Neural crest cell (in vitro differentiated cells): Measurements from ENCODE around the gene ATP1A1. TPM values are rescaled to one million over a fixed set of nuclear protein-coding genes. Genes with fewer than 3 reads are reported as not detected.

Experiments
- DNase-seq: peaks from one replicate; pipeline ENCODE4 v3.0.0; 2021; ENCODE audit warnings: low read depth, mixed read lengths, low spot score
- H3K27ac Mint-ChIP-seq: one replicate; pipeline ENCODE4 v1.8.0; 2021; ENCODE audit warnings: mild to moderate bottlenecking, mixed read lengths; ENCODE audit not compliant: unreplicated experiment
- H3K27me3 Mint-ChIP-seq: 2 replicates; pipeline ENCODE4 v1.8.0; 2021; ENCODE audit warnings: low read depth, mild to moderate bottlenecking, mixed read lengths
- H3K36me3 Mint-ChIP-seq: 2 replicates; pipeline ENCODE4 v1.8.0; 2021; ENCODE audit warnings: low read depth, mild to moderate bottlenecking, mixed read lengths
- H3K4me1 Mint-ChIP-seq: 2 replicates; pipeline ENCODE4 v1.8.0; 2021; ENCODE audit warnings: mixed read lengths
- H3K4me3 Mint-ChIP-seq: one replicate; pipeline ENCODE4 v1.8.0; 2021; ENCODE audit warnings: mild to moderate bottlenecking, mixed read lengths
- H3K9me3 Mint-ChIP-seq: 2 replicates; pipeline ENCODE4 v1.8.0; 2021; ENCODE audit warnings: mixed read lengths
- total RNA-seq: library from RNA; stranded (reverse); gene quantifications from 2 replicates; pipeline ENCODE4 v1.2.1, GENCODE V29; 2021
- TF ChIP-seq, protein P1 (sequence below): fragments of 200-600 bp; sonication (generic); conservative IDR thresholded peaks from 2 replicates; pipeline ENCODE4 v1.5.0; 2021; ENCODE audit warnings: antibody characterized with exemption, mild to moderate bottlenecking

ATP1A1 gene
- total RNA-seq, 1 donor from 2014 or later = 176 TPM

DNA sequence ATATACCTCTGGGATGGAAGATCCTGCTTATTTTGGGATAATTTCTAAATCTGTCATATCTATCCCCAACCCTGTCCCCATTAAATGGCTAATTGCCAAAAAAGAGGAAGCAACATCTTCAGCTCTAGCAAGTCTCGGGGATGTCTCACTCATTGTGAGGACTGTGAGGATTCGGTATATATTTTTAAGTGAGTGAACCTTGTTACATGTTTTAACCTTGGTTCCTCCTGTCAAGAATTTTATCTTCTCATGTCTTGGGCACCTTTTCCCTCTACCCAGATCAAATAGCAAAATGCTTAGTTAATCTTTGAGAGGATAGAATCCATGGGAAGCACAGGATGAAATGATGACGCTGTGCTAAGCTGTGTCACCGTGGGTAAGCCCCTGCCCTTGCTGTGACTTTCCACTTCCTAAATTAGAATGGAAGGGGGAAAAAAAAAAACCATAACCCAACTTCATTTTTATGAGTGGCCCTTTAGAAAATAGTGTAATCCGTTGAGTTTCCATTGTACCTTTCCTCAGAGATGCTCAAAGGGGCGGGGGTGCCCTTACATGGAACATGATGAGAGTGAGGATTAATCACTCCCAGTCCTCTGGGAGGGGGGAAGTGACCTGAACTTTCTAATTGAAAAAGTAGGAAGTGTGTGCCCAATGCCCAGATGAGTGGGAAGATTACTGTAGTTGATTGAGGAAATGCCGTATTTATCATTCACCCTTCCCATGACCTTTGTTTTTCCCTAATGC, 7.6 kb downstream of the ATP1A1 start:
- Mint-ChIP-seq H3K27ac (no peak overlapping the region), H3K4me1 (peaks cover 52% of the 10 kb centered on the region), H3K27me3 (no peaks in the 10 kb centered on the region), H3K4me3 (no peak overlapping the region), H3K36me3 (no peaks in the 10 kb centered on the region), H3K9me3 (no peaks in the 10 kb centered on the region)
- no peak for DNase-seq
- TF ChIP-seq, protein P1, sequence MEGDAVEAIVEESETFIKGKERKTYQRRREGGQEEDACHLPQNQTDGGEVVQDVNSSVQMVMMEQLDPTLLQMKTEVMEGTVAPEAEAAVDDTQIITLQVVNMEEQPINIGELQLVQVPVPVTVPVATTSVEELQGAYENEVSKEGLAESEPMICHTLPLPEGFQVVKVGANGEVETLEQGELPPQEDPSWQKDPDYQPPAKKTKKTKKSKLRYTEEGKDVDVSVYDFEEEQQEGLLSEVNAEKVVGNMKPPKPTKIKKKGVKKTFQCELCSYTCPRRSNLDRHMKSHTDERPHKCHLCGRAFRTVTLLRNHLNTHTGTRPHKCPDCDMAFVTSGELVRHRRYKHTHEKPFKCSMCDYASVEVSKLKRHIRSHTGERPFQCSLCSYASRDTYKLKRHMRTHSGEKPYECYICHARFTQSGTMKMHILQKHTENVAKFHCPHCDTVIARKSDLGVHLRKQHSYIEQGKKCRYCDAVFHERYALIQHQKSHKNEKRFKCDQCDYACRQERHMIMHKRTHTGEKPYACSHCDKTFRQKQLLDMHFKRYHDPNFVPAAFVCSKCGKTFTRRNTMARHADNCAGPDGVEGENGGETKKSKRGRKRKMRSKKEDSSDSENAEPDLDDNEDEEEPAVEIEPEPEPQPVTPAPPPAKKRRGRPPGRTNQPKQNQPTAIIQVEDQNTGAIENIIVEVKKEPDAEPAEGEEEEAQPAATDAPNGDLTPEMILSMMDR = no peak

- no peaks in the 10 kb centered on the region for H3K9me3 Mint-ChIP-seq
- no peaks in the 10 kb centered on the region for H3K27me3 Mint-ChIP-seq
- H3K36me3 Mint-ChIP-seq = peaks cover 4% of the 10 kb centered on the region
- TF ChIP-seq, protein P1 = no peak
- H3K27ac Mint-ChIP-seq = no peak overlapping the region
- H3K4me1 Mint-ChIP-seq = peaks cover 37% of the 10 kb centered on the region
- DNase-seq = no peak
- no peak overlapping the region for H3K4me3 Mint-ChIP-seq
Measured at GRCh38 chr1:116382321-116382720, 9.3 kb downstream of the ATP1A1 start.

- Mint-ChIP-seq H3K4me1 (peaks cover 30% of the 10 kb centered on the region), H3K4me3 (no peak overlapping the region), H3K27me3 (no peaks in the 10 kb centered on the region), H3K27ac (no peak overlapping the region), H3K9me3 (no peaks in the 10 kb centered on the region), H3K36me3 (peaks cover 8% of the 10 kb centered on the region)
- TF ChIP-seq, protein P1 = no peak
- no peak for DNase-seq
Measured at GRCh38 chr1:116382857-116383483, 9.9 kb downstream of the ATP1A1 start.

DNA sequence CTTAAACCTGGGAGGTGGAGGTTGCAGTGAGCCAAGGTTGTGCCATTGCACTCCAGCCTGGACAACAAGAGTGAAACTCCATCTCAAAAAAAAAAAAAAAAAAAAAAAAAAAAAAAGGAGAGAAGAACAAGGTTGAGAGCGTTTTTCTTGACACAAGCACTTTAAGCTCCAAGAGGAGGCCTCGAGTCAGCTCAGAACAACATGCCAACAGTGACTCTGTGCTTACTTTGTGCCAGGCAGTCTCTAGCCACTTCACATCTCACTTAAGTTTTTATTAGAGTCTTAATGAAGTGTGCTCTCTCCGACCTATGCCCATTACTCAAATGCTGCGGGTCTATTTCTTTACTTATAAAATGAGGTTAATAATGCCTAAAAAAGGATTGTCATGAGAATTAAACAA, 13.0 kb downstream of the ATP1A1 start:
- TF ChIP-seq, protein P1 = no peak
- H3K4me1 Mint-ChIP-seq = peaks cover 15% of the 10 kb centered on the region
- no peaks in the 10 kb centered on the region for H3K9me3 Mint-ChIP-seq
- peaks cover 27% of the 10 kb centered on the region for H3K36me3 Mint-ChIP-seq
- DNase-seq = no peak
- no peak overlapping the region for H3K4me3 Mint-ChIP-seq
- H3K27ac Mint-ChIP-seq = no peak overlapping the region
- H3K27me3 Mint-ChIP-seq = no peaks in the 10 kb centered on the region

- no peak for DNase-seq
- TF ChIP-seq, protein P1 = no peak
- H3K36me3 Mint-ChIP-seq = peaks cover 38% of the 10 kb centered on the region
- H3K27me3 Mint-ChIP-seq = no peaks in the 10 kb centered on the region
- H3K27ac Mint-ChIP-seq = no peak overlapping the region
- H3K9me3 Mint-ChIP-seq = no peaks in the 10 kb centered on the region
- peaks cover 4% of the 10 kb centered on the region for H3K4me1 Mint-ChIP-seq
- no peak overlapping the region for H3K4me3 Mint-ChIP-seq
Measured at GRCh38 chr1:116387551-116387950, 14.5 kb downstream of the ATP1A1 start.
